Omental fat pad (tissue), 4 donors: Measurements from ENCODE around the gene TOX2. TPM values are rescaled to one million over a fixed set of nuclear protein-coding genes. Genes with fewer than 3 reads are reported as not detected.

Experiments used
- ATAC-seq: fragments of 150-250 bp; one replicate; pipeline ENCODE4 v1.9.1; 2016; ENCODE audit warnings: mild to moderate bottlenecking, moderate library complexity; ENCODE audit not compliant: low FRiP score
- DNase-seq: peaks from one replicate; pipeline ENCODE4 v3.0.0-alpha.2; 2019; ENCODE audit warnings: low spot score
- total RNA-seq, 4 donors: library from RNA; depleted of rRNA; stranded (reverse); fragments of >200 nt; gene quantifications; one replicate each; pipeline ENCODE4 v1.1.0, GENCODE V29; 2016
- TF ChIP-seq, protein P1 (sequence below), 3 donors: fragments of 450-650 bp; IDR thresholded peaks; one replicate each; pipeline ENCODE4 v1.5.1; 2016 to 2017; ENCODE audit warnings: antibody characterized with exemption in 3 of 3, mild to moderate bottlenecking in 3 of 3, moderate library complexity in 2 of 3

TOX2 gene
- total RNA-seq, 4 donors from 2014 or later = 0.44 to 7.1 (median 1.0) TPM

DNA sequence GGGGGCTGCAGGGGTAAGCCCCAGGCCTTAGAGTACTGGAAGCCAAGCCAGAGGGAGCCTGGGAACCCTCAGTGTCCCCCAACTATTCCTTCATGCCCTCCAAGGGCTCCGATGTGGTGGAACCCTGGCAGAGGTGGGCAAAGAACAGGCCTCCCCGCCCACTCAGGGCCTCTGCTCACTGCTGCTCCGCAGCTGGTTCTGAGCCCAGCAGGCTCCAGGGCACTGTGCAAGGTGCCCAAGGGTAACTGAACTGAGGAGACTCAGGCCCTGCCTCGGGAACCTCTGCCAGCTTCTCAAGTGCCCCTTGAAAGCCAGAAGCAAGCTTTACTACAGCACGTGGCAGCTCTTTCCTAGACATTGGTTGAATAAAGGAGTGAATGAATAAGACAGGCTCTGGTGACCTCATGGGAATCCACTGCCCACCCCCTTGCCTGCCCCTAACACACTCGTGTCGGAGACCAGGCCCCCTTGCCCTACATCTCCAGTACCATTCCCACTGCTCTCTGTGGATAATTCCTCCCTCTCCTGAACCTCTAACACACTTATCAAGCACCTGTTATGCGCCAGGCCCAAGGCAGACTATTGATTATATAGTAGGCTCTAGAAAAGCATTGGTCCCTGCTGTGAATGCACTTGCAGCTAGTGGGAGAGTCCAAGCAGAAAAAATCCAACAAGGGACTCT is 55.0 kb downstream of the TOX2 start:
- TF ChIP-seq, protein P1, sequence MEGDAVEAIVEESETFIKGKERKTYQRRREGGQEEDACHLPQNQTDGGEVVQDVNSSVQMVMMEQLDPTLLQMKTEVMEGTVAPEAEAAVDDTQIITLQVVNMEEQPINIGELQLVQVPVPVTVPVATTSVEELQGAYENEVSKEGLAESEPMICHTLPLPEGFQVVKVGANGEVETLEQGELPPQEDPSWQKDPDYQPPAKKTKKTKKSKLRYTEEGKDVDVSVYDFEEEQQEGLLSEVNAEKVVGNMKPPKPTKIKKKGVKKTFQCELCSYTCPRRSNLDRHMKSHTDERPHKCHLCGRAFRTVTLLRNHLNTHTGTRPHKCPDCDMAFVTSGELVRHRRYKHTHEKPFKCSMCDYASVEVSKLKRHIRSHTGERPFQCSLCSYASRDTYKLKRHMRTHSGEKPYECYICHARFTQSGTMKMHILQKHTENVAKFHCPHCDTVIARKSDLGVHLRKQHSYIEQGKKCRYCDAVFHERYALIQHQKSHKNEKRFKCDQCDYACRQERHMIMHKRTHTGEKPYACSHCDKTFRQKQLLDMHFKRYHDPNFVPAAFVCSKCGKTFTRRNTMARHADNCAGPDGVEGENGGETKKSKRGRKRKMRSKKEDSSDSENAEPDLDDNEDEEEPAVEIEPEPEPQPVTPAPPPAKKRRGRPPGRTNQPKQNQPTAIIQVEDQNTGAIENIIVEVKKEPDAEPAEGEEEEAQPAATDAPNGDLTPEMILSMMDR (IDR thresholded peaks at IDR 0.05) = no peak
- no peak for ATAC-seq
- no peak for DNase-seq

DNA sequence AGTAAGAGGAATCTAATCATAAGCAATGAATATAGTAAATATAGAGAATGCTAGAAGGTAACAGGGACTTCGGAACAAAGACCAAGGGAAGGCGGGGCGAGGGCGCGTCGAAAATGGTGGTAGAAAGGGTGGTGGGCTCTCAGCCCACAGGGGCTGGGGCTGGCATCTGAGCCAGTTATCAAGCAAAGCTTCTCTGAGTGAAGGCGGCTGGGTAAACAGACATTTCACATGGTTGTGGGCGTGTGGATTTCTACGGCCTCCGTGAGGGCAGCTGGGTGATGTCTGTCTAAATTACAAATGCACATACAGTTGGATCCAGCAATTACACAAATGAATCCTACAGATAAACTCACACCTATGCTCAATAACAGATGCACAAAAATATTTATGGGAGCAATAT is 56.6 kb downstream of the TOX2 start:
- ATAC-seq (no peak), DNase-seq (no peak)
- TF ChIP-seq, protein P1 (IDR thresholded peaks at IDR 0.05) = no peak

DNA sequence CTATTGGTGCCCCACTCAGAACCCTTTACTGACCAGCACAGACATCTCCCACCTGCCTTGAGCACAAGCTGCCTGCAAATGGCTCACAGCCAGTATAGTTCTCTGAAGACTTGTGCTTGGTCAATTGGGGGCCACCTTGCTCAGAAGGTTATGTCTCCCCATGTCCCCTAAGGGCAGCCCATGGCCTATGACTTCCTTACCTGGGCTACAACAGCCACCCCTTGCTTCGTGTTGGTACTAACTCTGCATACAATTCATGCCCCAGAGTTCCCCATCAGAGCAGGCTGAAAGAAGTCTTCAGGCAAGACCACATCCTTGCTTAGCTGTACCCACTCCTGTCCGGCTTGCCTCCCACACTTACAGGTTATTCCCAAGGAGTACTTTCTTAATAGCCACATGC is 57.4 kb downstream of the TOX2 start:
- DNase-seq = no peak
- TF ChIP-seq, protein P1 (IDR thresholded peaks at IDR 0.05) = no peak
- ATAC-seq = no peak

DNA sequence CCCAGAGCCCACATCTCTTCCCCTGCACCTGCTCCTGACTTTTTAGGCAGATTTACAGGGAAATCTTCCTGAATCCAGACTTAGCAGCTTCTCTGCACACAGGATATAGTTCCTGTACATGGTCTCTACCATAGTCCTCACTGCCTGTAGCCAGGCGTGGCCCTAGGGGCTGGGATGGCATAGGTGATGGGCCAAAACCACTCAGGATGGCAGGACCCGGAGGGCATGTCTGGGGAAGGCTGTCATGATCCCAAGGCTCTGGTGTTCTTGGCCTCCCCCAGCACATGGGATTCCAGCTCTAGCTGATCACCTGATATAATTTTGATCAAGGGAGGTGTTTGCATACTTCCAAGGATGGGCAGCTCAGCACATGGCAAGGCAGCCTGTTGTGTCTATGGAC is 58.0 kb downstream of the TOX2 start:
- DNase-seq = no peak
- ATAC-seq = no peak
- TF ChIP-seq, protein P1 (IDR thresholded peaks at IDR 0.05) = no peak

DNA sequence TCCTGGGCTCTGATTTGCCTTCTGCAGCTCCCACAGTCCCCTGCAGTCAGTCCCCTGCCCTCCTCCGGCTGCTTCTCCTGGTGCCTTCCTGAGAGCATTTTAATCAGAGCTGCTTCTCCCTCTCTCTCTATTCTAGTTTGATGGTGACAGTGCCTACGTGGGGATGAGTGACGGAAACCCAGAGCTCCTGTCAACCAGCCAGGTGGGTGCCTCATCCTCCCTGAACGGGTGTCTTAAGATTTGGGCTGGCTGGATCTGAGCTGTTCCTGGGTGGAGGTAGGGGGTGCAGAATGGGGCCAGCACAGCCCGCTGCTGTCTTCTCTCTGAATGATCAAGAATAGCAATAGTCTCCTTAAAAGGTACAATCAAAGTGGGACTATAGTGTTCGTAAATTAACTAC is 58.6 kb downstream of the TOX2 start:
- ATAC-seq = no peak
- TF ChIP-seq, protein P1 (IDR thresholded peaks at IDR 0.05) = no peak
- DNase-seq = no peak

DNA sequence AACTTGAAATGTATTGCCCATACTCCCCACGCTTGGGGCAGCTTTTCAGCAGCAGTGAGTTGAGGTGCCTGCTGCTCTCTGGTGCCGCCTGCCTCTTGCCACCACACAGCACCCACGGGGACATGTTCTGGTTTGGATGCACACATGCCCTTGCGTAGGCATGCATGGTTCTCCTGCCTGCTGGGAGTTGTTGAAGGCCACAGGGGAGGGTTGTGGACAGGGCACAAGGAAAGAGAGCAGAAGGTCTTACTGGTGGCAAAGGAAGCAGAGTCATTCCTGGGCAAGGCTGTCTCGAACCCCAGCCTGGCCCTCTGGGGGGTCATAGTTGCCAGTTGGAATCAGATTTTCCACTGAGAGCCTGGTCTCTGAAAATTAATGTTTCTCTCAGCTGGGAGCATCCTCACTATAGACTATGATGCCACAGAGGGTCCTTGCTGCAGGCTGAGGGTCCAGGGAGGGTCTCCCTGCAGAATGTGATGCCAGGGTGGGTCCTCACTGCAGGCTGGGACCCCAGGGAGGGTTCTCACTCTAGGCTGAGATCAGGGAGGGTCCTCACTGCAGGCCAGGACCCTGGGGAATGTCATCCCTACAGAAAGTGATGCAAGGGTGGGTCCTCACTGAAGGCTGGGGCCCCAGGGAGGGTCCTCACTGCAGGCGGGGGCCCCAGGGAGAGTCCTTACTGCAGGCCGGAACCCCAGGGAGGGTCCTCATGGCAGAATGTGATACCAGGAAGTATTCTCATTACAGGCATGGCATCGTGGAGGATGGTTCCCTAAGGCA is 59.2 kb downstream of the TOX2 start:
- TF ChIP-seq, protein P1 (IDR thresholded peaks at IDR 0.05) = no peak
- DNase-seq (no peak), ATAC-seq (no peak)

DNA sequence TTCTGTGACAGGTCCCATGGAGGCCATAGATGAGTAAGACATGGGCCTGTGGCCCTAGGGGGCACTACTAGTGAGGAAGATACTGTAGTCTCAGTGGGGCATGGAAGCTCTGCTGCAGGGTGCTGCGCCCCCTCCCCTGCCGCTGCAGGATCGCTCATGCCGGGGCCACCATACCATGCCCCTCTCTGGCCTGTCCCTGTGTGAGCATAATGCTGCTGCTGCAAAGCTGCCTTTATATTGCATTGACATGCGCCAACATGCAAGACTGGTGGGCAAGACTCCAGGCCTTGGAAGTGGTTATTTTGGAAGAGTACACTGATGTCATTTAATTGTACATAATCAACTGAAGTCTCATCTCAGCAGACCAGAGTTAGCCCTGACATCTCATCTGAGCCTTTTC is 60.0 kb downstream of the TOX2 start:
- DNase-seq (no peak), ATAC-seq (no peak)
- TF ChIP-seq, protein P1 (IDR thresholded peaks at IDR 0.05) = no peak
